Renal pelvis (tissue), 12 donors: ENCODE results near the gene FAM76A. TPM values are rescaled to one million over a fixed set of nuclear protein-coding genes. Genes with fewer than 3 reads are reported as not detected.
"Not testable (repeated sequence)": the region's sequence is repeated elsewhere in the genome, so short reads cannot be mapped to it uniquely, and the experiment has no call there.

Experiments
- DNase-seq: peaks from one replicate; pipeline ENCODE4 v3.0.0-alpha.2; 2013
- long read RNA-seq, 16 experiments: transcript quantifications; one replicate each; lab custom pipeline, GENCODE V29; 2026
- polyA plus RNA-seq, 3 donors: library from polyadenylated mRNA; unstranded; fragments of 120-200 nt; gene quantifications; one replicate each; pipeline ENCODE4 v1.2.1, GENCODE V29; 2013; ENCODE audit not compliant: insufficient read length in 3 of 3

FAM76A gene
- 10 to 100 TPM; 10.8 to 18.4 (median 15.7) TPM for polyA plus RNA-seq
- long read RNA-seq, donor 1, partial matches to known transcripts: 0 of 3 reads
- long read RNA-seq, donor 1, other reads (novel, unspliced or antisense): 0 of 3 reads
- long read RNA-seq, donor 2, partial matches to known transcripts: 0 of 1 reads
- long read RNA-seq, donor 2, other reads (novel, unspliced or antisense): 0 of 1 reads
- long read RNA-seq, donor 3, partial matches to known transcripts: 0 of 1 reads
- long read RNA-seq, donor 3, other reads (novel, unspliced or antisense): 0 of 1 reads
- long read RNA-seq, donor 4, partial matches to known transcripts: 0 of 2 reads
- long read RNA-seq, donor 4, other reads (novel, unspliced or antisense): 0 of 2 reads
- long read RNA-seq, donor 5, partial matches to known transcripts: 0 of 1 reads
- long read RNA-seq, donor 5, other reads (novel, unspliced or antisense): 0 of 1 reads
- long read RNA-seq, donor 6: 0 reads
- long read RNA-seq, donor 7, partial matches to known transcripts: 0 of 3 reads
- long read RNA-seq, donor 7, other reads (novel, unspliced or antisense): 0 of 3 reads
- long read RNA-seq, donor 8, partial matches to known transcripts: 0 of 4 reads
- long read RNA-seq, donor 8, other reads (novel, unspliced or antisense): 0 of 4 reads
- long read RNA-seq, donor 9, partial matches to known transcripts: 0 of 1 reads
- long read RNA-seq, donor 9, other reads (novel, unspliced or antisense): 0 of 1 reads
- long read RNA-seq, donor 10: 0 reads
- long read RNA-seq, donor 11, partial matches to known transcripts: 0 of 2 reads
- long read RNA-seq, donor 11, other reads (novel, unspliced or antisense): 0 of 2 reads
- long read RNA-seq, donor 12, partial matches to known transcripts: 0 of 6 reads
- long read RNA-seq, donor 12, other reads (novel, unspliced or antisense): 0 of 6 reads
- long read RNA-seq, donor 13, partial matches to known transcripts: 12 of 14 reads
- long read RNA-seq, donor 13, other reads (novel, unspliced or antisense): 0 of 14 reads
- long read RNA-seq, donor 14: 0 reads
- long read RNA-seq, donor 15, partial matches to known transcripts: 0 of 1 reads
- long read RNA-seq, donor 15, other reads (novel, unspliced or antisense): 0 of 1 reads
- long read RNA-seq, donor 16, partial matches to known transcripts: 0 of 3 reads
- long read RNA-seq, donor 16, other reads (novel, unspliced or antisense): 0 of 3 reads

DNA sequence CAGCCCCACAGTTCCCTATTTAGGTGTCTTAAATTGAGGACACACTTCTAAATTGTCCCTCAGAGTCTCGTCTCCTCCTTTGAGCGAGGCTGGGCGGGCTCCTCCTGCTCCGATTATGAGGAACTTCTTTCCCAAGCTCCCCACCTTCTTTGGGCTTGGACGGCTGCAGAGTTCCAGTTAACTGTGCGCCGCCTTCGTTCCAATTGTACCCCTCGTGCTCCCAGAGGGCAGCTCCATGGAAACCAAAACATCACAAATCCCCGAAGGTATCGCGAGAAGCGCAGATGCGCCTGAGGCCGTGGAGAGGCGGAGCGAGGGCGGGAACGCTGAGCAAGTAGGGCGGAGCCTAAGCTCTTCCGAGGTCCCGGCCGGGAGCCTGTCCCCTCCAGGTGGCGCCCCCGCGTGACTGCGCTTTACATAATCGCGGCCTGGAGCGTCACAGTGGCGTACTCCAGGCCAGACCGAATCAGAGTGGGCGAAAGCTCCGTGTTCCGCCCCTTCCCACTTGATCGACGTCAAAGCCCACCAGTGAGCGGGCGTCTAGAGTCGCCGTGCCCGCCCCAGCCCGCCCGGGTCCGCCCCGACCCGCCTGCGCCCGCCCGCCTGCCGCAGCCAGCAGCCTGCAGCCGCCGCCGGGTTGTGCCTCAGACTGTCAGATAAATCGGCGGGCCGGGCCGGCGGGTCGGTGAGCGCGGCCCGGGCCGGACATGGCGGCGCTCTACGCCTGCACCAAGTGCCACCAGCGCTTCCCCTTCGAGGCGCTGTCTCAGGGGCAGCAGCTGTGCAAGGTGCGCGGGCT is at the start of gene FAM76A:
Gene FAM76A (plus strand): TSS at position 588 of the 799 bp plus-strand sequence. CDS start 120 bp downstream, at position 708.
- DNase-seq: peak; percentile 99

DNA sequence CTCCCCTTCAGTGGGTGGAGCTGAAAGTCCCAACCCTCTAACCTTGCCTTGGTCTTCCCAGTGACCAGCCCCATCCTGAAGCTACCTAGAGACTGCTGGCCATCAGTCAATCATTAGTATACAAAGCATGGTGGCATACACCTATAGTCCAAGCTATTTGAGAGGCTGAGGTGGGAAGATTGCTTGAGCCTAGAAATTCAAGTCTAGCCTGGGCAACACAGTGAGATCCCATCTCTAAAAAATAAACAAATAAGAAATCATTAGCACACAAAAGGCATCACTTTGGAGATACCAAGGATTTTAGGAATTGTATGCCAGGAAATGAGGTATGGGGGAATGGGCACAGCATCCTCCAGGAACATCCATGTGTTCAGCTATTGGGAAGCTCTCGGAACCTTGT is 49.4 kb upstream of the FAM76A start:
- DNase-seq: no peak

DNA sequence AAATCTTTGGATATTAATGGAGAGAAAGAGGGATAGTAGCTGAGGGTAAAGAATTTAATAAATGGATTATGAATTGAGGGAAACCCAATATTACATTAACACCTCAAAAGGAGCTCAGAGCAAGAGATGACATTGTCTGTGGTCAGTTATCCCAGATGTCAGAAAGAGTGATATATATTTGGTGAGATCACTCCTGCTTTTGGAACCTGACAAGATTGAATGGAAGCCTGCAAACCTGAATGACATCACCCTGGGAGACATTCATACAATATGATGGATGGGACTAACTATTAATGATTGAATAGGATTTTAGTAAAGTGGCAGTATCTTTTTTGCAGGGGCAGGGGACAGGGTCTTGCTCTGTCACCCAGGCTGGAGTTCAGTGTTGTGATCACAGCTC is 47.0 kb upstream of the FAM76A start:
- no peak for DNase-seq

DNA sequence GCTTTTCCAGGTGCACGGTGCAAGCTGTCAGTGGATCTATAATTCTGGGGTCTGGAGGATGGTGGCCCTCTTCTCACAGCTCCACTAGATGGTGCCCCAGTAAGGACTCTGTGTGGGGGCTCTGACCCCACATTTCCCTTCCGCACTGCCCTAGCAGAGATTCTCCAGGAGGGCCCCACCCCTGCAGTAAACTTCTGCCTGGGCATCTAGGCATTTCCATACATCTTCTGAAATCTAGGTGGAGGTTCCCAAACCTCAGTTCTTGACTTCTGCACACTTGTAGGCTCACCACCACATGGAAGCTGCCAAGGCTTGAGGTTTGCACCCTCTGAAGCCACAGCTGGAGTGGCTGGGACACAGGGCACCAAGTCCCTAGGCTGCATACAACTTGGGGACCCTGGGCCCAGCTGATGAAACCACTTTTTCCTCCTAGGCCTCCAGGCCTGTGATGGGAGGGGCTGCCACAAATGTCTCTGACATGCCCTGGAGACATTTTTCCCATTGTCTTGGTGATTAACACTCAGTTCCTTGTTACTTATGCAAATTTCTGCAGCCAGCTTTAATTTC is 45.5 kb upstream of the FAM76A start:
- not testable (repeated sequence) for DNase-seq

DNA sequence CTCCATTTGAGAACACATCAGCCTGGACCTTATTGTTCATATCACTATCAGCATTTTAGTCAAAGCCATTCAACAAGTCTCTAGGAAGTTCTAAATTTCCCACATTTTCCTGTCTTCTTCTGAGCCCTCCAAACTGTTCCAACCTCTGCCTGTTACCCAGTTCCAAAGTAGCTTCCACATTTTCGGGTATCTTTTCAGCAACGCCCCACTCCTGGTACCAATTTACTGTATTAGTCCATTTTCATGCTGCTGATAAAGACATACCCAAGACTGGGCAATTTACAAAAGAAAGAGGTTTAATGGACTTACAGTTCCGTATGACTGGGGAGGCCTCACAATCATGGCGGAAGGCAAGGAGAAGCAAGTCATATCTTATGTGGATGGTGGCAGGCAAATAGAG is 44.2 kb upstream of the FAM76A start:
- not testable (repeated sequence) for DNase-seq

DNA sequence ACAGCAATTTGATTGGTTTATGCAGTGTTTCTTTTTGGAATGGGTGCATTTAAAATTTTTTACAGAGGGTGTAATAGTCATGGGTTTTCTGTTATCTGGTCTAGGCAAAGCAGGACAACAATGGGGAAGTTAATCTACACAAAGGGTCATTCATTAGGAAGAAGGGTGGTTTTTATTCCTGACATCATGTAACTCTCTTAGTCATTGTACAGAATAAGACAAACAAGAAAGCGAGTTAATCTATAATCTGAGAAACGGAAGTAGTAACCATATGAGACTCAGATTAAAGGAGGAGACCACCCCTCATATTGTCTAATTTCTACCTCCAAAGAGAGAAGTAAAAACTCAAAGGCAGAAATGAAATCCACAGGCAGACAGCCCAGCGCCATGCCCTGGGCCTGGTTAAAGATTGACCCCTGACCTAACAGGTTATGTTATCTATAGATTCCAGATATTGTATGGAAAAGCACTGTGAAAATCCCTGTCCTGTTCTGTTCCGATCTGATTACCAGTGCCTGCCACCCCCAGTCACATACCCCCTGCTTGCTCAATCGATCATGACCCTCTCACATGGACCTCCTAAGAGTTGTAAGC is 43.3 kb upstream of the FAM76A start:
- DNase-seq: no peak

DNA sequence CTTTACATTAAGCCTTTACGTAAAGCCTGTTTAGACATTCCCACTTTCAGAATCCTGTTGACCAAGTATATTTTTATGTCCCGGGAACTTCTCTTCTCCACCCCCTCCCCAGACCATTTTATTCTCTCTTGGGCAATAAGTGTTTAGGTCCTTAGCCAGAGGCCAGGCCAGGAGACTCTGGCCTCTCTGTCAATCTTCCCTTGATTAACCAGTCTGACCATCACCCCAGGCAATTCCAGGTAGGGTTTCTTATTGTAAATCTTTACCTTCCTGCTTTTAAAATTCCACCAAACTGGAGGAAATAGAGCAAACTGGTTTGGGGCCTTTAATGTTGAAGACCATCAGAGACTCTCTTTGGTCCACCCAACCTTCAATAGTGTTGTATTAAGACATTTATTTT is 41.6 kb upstream of the FAM76A start:
- no peak for DNase-seq

DNA sequence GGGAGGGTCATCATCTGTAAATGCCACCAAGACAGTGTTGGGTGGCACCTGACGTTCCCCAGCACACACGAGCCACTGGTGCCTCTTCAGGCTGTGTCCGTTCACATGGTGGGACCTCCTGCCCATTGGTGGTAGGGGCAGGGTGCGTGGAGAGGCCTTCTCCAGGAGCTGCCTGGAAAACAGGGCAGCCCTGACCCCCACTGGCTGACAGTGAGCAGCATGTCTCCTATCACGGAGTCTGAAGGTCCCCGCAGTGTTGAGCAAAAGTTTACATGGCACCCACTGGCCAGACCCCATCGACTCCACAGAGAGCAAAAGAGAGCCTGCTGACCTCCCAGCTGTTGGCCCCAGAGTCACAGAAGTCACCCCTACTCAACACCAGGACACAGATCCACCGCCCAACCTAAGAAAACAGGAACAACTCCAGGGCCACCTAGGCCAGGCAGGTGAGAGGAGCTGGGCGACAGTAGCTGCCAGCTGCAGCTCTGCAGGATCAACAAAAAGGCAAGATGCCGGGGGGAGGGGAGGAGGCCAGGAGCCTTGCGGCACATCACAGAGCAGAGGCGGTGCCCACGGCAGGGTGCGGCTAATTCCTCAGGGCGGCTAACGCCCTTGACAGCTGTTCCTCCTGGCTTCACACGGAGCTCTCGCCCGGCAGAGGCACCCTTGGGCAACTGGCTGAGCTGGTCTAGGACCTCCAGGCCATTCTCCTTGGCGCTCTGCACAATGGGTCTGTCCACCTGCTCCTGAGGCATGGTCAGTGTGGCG is 39.4 kb upstream of the FAM76A start:
- DNase-seq: no peak

DNA sequence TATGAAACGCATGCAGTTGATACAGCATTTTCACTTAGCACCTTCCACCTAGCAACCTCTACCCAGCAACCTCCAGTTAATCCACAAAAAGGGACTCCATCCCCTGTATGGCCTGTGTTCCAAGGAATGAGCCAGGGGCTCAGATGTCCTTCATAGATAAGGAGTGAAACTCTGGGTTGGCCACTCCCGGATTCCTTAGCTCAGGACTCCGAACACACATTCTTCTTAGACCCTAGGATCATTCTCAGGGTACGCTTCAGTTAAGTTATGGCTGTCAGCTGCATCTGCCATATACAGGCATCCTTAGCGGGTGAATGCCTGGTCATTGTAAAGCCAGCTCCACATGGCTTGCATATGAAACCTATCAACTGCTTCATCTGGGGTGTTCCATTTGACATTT is 37.9 kb upstream of the FAM76A start:
- no peak for DNase-seq

DNA sequence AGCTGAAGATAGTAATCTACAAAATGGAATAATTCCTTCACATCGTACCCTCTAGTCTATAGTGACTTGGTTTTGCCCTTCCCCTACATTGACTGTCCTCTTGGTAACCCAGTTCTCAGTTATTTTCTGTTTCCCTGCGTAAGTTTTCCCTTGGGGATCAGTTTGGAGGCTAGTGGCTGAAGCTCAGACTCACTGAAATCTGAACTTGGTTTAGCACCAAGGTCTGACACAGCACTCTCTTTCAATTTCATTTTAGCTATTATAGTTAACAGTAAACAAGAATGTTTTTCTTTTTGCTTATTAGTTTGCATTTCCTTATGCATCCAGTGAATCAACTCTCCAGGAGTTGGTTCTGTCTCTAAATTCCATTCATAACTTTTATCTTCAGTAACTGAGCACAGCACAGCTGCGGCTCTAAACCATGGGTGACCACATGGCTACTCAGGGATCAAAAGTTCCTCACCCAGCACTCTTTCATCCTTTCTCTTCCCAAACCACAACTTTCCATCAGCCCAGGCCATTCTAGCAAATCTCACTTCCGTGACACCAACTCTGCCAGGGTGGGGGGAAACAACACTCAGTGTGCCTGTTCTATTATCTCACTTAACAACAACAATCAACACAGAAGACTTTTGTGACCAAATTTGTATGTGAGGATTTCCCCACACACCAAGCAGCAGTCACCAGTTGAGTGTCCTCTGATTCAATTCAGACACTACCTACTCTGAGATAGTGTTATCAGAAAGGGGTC is 36.2 kb upstream of the FAM76A start:
- DNase-seq: no peak

DNA sequence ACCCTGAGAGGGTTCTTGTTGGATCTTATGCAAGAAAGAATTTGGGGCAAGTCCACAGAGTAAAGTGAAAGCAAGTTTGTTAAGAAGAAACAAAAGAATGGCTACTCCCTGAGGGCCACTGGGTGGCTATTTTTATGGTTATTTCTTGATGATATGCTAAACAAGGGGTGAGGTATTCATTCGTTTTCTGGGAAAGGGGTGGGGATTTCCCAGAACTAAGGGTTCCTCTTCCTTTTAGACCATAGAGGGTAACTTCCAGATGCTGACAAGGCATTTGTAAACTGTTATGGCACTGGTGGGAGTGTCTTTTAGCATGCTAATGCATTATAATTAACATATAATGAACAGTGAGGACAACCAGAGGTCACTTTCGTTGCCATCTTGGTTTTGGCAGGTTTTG is 35.6 kb upstream of the FAM76A start:
- no peak for DNase-seq

DNA sequence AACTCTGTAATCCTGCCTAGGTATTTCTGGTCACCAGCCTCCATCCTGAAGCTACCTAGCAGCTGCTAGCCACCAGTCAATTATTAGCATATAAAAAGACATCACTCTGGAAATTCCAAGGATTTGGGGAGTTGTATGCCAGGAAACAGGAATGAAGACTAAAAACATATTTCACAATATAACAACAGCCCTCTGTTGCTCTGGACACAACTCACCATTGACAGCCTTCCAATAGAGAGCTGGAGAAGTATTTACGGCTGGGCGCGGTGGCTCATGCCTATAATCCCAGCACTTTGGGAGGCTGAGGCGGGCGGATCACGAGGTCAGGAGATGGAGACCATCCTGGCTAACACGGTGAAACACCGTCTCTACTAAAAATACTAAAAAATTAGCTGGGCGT is 28.9 kb upstream of the FAM76A start:
- not testable (repeated sequence) for DNase-seq

DNA sequence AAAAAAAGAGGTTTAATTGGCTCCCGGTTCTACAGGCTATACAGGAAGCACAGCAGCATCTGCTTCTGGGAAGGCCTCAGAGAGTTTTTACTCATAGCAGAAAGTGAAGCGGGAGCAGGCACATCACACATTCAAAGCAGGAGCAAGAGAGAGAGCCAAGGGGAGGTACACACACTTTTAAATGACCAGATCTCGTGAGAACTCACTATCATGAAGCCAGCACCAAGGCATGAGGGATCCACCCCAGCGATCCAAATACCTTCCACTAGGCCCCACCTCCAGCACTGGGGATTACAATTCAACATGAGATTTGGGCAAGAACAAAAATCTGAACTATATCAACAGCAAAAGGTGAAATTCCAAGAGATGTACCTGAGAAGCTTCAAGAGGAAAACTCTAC is 20.8 kb upstream of the FAM76A start:
- DNase-seq: no peak

DNA sequence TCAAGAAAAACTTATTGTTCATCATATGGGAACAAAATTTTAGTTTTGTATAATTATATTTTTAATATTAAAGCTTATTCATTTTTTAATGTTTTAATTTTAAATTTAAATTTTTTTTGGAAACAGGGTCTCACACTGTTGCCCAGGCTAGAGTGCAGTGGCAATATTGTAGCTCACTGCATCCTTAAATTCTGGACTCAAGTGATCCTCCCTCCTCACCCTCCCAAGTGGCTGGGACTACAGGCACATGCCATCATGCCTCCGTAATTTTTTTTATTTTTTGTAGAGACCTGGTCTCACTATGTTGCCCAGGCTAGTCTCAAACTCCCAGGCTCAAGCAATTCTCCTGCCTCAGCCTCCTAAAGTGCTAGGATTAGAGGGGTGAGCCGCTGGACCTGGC is 20.2 kb upstream of the FAM76A start:
- DNase-seq: no peak

DNA sequence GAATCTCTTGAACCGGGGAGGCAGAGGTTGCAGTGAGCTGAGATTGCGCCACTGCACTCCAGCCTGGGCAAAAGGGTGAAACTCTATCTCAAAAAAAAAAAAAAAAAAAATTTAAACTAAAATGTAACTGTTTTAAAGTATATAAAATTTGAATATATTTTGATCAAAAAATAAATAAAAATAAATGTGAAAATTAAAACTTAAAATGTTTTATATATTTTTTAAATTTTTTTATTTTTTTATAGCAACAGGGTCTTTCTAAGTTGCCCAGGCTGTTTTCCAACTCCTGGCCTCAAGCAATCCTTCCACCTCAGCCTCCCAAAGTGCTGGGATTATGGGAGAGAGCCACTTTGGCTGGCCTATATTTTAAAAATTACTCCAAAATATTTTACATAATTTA is 15.2 kb upstream of the FAM76A start:
- DNase-seq: no peak

DNA sequence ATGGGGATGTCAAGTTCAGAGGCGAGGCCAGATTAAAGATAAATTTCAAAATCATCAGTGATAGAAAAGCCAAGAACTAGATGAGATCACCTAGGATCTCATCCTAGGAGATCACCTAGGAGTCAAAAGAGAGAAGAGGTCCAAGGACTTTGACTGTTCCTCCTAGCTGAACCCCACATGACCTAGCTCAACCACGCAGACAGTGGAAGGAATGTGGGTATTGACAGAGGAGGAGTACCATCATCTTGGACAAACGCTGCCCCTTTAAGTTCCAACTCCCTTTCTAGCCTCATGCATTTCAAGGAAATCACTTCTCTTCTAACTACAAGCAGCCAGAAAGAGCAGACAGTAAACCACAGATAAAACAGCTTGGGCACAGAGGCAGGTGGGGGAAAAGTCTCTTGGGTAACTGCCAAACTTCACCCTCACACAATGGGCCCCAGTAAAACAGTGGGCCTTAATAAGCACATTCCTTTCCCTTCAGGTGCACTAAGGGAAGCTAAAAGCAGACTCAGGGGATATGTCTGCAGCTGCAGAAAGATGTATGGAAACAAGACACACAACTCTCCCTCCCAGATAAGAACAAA is 12.5 kb upstream of the FAM76A start:
- no peak for DNase-seq

DNA sequence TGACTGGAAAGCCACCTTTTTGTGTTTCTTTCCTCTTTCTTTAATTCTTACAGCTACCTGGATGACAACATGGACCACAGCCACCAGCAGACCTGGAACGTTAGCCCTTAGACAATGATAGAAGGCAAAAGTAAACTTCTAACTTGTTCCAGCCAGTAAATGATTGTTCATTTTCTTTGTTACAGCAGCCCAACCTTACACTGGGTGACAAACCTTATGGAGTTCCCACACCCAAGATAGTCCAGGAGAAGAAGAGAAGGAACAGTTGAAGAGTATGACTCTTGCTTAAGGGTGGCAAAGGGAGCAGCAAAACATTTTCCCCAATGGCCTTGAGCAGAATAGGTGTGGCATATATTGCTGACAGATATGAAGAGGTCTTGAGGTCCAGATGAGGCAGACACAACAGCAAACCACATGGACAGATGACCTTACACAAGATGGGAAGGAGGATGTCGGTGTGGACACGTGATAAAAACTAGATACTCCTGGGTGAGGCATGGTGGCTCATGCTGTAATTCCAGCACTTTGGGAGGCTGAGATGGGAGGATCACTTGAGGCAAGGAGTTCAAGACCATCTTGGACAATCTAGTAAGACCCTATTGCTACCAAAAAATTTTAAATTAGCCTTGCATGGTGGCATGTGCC is 11.8 kb upstream of the FAM76A start:
- DNase-seq: no peak

DNA sequence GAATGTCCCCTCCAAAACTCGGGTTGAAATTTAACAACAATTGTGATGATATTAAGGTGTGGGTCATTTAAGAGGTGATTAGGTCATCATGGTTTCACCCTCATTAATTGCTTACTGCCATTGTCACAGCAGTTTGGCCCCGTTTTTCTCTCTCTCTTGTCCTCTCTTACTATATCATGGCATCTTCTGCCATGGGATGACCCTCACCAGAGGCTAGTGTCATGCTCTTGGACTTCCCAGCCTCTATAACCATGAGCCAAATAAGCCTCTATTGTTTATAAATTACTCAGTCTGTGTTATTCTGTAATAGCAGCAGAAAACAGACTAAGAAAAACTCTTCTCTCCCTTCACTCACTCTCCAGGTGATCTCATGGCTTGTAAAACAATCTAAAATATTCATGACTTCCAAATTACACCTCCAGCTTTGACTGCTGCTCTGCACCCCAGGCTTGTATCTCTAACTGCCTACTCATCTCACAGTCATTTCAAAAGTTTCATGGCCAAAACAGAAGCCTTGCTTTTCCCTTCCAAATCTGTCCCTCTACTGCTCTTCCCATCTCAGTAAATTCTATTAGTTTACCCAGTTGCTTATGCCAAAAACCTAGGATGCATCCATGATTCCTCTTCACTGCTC is 9.4 kb upstream of the FAM76A start:
- no peak for DNase-seq
